ENCODE results near the gene CCL4. TPM values are rescaled to one million over a fixed set of nuclear protein-coding genes. Genes with fewer than 3 reads are reported as not detected.

The CCL4 gene
- total RNA-seq, 2 donors from 2014 or later: not detected

DNA sequence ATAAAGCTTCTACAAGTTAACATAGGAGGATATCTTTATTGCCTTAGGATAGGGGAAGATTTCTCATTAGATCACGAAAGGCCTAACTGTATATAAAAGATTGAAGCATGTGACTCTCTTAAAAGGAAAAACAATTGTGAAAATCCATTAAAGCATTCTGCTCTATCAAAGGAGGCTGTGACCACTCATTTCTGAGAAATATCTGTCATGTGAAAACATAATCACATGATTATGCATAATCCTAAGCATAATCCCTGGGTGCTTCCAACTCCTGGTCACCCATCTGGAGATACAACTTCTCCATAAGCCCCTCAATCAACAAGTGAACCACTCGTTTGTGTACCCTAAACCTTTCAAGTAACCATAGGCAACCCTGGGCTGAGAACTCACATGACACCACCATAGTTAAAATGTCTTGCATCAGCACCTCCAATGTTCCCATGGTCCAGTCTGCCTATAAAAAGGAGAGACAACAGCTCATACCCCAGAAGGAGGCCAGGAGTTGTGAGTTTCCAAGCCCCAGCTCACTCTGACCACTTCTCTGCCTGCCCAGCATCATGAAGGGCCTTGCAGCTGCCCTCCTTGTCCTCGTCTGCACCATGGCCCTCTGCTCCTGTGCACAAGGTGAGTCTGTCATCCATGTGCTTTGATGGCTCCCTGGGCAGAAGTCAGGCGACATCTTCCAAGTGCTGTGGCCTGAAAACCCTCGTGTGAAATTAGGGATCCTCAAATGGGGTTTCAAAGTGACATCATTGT, 39.7 kb upstream of the CCL4 start, which contains the start of gene CCL18:
Gene CCL18, plus strand, starts transcription at position 487 of the 756 bp plus-strand sequence. Its CDS starts 71 bp downstream, at position 558.
- Histone ChIP-seq H3K4me3 (ENCODE audit: low read length) (no peak within 1 kb of the TSS), H3K9me3 (ENCODE audit: control insufficient read depth, low read length) (no peaks in the 10 kb centered on the region), H3K9ac (ENCODE audit: extremely low read depth, low read length, poor library complexity, severe bottlenecking) (no peak within 1 kb of the TSS), H3K27me3 (ENCODE audit: control insufficient read depth, insufficient read depth, low read length, poor library complexity, severe bottlenecking) (no peaks in the 10 kb centered on the region), H3K4me1 (ENCODE audit: control insufficient read depth, insufficient read depth, low read length) (no peaks in the 10 kb centered on the region), H3K36me3 (ENCODE audit: control insufficient read depth, insufficient read depth, low read length) (no peaks in the 10 kb centered on the region), H3K27ac (ENCODE audit: low read depth, low read length) (no peak within 1 kb of the TSS)
- H3K4me1 Mint-ChIP-seq: no peaks in the 10 kb centered on the region
- WGBS, 2 experiments (ENCODE audit: insufficient coverage in 1 of 2, insufficient read length in 1 of 2): 82 to 100% methylated on average over 3 to 5 of the region's 5 CpGs
- no peak within 1 kb of the TSS for H3K4me3 Mint-ChIP-seq
- no peaks in the 10 kb centered on the region for H3K9me3 Mint-ChIP-seq
- no peak for DNase-seq
- peaks cover 5% of the 10 kb centered on the region for H3K27me3 Mint-ChIP-seq (ENCODE audit: insufficient read depth)
- TF ChIP-seq, protein P1, sequence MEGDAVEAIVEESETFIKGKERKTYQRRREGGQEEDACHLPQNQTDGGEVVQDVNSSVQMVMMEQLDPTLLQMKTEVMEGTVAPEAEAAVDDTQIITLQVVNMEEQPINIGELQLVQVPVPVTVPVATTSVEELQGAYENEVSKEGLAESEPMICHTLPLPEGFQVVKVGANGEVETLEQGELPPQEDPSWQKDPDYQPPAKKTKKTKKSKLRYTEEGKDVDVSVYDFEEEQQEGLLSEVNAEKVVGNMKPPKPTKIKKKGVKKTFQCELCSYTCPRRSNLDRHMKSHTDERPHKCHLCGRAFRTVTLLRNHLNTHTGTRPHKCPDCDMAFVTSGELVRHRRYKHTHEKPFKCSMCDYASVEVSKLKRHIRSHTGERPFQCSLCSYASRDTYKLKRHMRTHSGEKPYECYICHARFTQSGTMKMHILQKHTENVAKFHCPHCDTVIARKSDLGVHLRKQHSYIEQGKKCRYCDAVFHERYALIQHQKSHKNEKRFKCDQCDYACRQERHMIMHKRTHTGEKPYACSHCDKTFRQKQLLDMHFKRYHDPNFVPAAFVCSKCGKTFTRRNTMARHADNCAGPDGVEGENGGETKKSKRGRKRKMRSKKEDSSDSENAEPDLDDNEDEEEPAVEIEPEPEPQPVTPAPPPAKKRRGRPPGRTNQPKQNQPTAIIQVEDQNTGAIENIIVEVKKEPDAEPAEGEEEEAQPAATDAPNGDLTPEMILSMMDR (conservative IDR thresholded peaks at IDR 0.05): no peak
- no peak within 1 kb of the TSS for H3K27ac Mint-ChIP-seq
- H3K36me3 Mint-ChIP-seq (ENCODE audit: low read depth): no peaks in the 10 kb centered on the region

DNA sequence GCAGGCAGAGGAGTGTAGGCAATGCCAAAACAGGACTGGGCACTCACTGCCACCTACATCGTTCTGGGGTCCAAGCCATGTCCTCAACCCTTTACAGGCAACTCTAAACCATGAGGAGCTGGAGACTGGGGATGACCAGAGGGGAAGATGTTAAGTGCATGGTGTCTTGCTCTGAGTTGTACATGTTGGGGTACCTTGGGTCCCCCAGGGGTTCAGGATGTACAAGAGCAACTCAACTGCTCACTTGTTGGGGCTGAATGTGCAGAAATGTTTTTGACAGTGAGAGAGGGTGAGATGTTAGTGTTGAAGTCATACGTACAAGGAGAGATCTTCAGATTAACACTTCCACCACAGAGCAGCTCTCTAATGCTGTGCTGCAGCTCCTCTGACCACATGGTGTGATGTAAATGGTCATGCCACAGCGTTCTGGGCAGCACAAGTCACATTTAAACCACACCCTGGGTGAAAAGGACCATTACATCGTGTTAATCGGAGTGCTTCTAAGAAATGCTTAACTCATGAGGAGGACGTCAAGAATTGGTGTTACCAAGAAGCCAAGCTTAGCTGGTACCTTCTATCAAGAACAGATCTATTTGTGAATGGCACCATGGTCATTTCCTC, 37.2 kb upstream of the CCL4 start:
- H3K4me1 ChIP-seq (ENCODE audit: control insufficient read depth, insufficient read depth, low read length): no peaks in the 10 kb centered on the region
- DNase-seq: no peak
- WGBS, 2 experiments (ENCODE audit: insufficient coverage in 1 of 2, insufficient read length in 1 of 2): 86 to 92% methylated on average over 4 to 6 of the region's 6 CpGs
- TF ChIP-seq, protein P1 (conservative IDR thresholded peaks at IDR 0.05): no peak
- no peaks in the 10 kb centered on the region for H3K27me3 ChIP-seq (ENCODE audit: control insufficient read depth, insufficient read depth, low read length, poor library complexity, severe bottlenecking)
- no peak overlapping the region for H3K27ac ChIP-seq (ENCODE audit: low read depth, low read length)
- Mint-ChIP-seq H3K4me1 (no peaks in the 10 kb centered on the region), H3K4me3 (no peak overlapping the region), H3K9me3 (no peaks in the 10 kb centered on the region), H3K27me3 (ENCODE audit: insufficient read depth) (peaks cover 4% of the 10 kb centered on the region), H3K36me3 (ENCODE audit: low read depth) (no peaks in the 10 kb centered on the region), H3K27ac (no peak overlapping the region)
- H3K36me3 ChIP-seq (ENCODE audit: control insufficient read depth, insufficient read depth, low read length): no peaks in the 10 kb centered on the region
- H3K4me3 ChIP-seq (ENCODE audit: low read length): no peak overlapping the region
- no peaks in the 10 kb centered on the region for H3K9me3 ChIP-seq (ENCODE audit: control insufficient read depth, low read length)
- H3K9ac ChIP-seq (ENCODE audit: extremely low read depth, low read length, poor library complexity, severe bottlenecking): no peak overlapping the region

DNA sequence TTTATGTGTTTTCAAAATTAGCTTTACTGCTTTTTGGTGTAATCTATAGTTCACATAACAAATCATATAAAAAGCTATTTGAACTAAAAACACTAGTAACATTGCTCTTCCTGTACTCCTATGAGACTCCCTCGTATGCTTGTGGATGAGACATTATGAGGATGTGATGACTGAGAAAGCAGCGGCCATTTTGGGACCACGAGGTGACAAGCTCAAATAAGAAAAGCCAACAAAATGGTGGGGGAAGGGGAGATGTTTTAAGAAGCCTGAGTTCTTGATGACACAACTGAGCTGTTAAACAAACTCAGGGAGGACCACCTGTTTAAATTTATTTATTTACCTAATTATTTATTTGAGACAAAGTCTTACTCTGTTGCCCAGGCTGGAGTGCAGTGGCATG, 35.1 kb upstream of the CCL4 start:
- no peak for DNase-seq
- WGBS, 2 experiments (ENCODE audit: insufficient coverage in 1 of 2, insufficient read length in 1 of 2): 89 to 93% methylated on average over 3 of the region's 3 CpGs
- H3K27me3 ChIP-seq (ENCODE audit: control insufficient read depth, insufficient read depth, low read length, poor library complexity, severe bottlenecking): no peaks in the 10 kb centered on the region
- no peak overlapping the region for H3K4me3 ChIP-seq (ENCODE audit: low read length)
- TF ChIP-seq, protein P1 (conservative IDR thresholded peaks at IDR 0.05): no peak
- no peak overlapping the region for H3K27ac Mint-ChIP-seq
- no peaks in the 10 kb centered on the region for H3K4me1 ChIP-seq (ENCODE audit: control insufficient read depth, insufficient read depth, low read length)
- H3K36me3 Mint-ChIP-seq (ENCODE audit: low read depth): no peaks in the 10 kb centered on the region
- no peak overlapping the region for H3K9ac ChIP-seq (ENCODE audit: extremely low read depth, low read length, poor library complexity, severe bottlenecking)
- no peaks in the 10 kb centered on the region for H3K36me3 ChIP-seq (ENCODE audit: control insufficient read depth, insufficient read depth, low read length)
- no peak overlapping the region for H3K4me3 Mint-ChIP-seq
- no peaks in the 10 kb centered on the region for H3K9me3 ChIP-seq (ENCODE audit: control insufficient read depth, low read length)
- H3K4me1 Mint-ChIP-seq: no peaks in the 10 kb centered on the region
- H3K27me3 Mint-ChIP-seq (ENCODE audit: insufficient read depth): no peaks in the 10 kb centered on the region
- no peaks in the 10 kb centered on the region for H3K9me3 Mint-ChIP-seq
- H3K27ac ChIP-seq (ENCODE audit: low read depth, low read length): no peak overlapping the region
